MM.1S (cell line): ENCODE measurements around the gene PRR23B.

Source experiments
- CTCF ChIP-seq: fragments of 300-600 bp; sonication (generic); IDR thresholded peaks from 2 replicates; pipeline ENCODE4 v1.5.1; 2016; ENCODE audit warnings: antibody characterized with exemption, low read length, mixed read lengths
- EZH2 ChIP-seq: fragments of 300-600 bp; sonication (generic); optimal IDR thresholded peaks from 2 replicates; pipeline ENCODE3; 2017; ENCODE audit warnings: low read depth, mild to moderate bottlenecking, antibody characterized with exemption, low read length, mixed read lengths
- EZH2phosphoT487 ChIP-seq: fragments of 300-600 bp; sonication (generic); IDR thresholded peaks from 2 replicates; pipeline ENCODE4 v1.6.1; 2018; ENCODE audit warnings: antibody characterized with exemption, low read length

- TF ChIP-seq CTCF = no peak
- TF ChIP-seq EZH2 = no peak
- no peak for TF ChIP-seq EZH2phosphoT487
Measured at GRCh38 chr3:139043554-139044365, 23.0 kb upstream of the PRR23B start.
